ENCODE data around the gene TTC1.

The TTC1 gene

GRCh38 chr5:160036884-160037283, 27.9 kb downstream of the TTC1 start (continued):
- no peak for TF ChIP-seq CSRNP3 (CRISPR knock-in tag; IDR thresholded peaks at IDR 0.05)
- TF ChIP-seq ZFP3 (CRISPR knock-in tag; IDR thresholded peaks at IDR 0.05) = no peak
- no peak for TF ChIP-seq TSHZ2 (CRISPR knock-in tag; IDR thresholded peaks at IDR 0.05)

- no peak for TF ChIP-seq GLIS3 (CRISPR knock-in tag; IDR thresholded peaks at IDR 0.05)
- no peak for TF ChIP-seq CSRNP3 (CRISPR knock-in tag; IDR thresholded peaks at IDR 0.05)
- no peak for TF ChIP-seq ZC3H10 (CRISPR knock-in tag; IDR thresholded peaks at IDR 0.05)
- TF ChIP-seq TSHZ2 (CRISPR knock-in tag; IDR thresholded peaks at IDR 0.05) = no peak
- no peak for TF ChIP-seq ZNF70 (CRISPR knock-in tag; IDR thresholded peaks at IDR 0.05)
- TF ChIP-seq BACH2 (CRISPR knock-in tag; IDR thresholded peaks at IDR 0.05; ENCODE audit: borderline replicate concordance) = no peak
- TF ChIP-seq SNAI2 (CRISPR knock-in tag; IDR thresholded peaks at IDR 0.05) = no peak
- no peak for TF ChIP-seq POU6F1 (CRISPR knock-in tag; IDR thresholded peaks at IDR 0.05; ENCODE audit: borderline replicate concordance, low read depth)
- TF ChIP-seq ZFP3 (CRISPR knock-in tag; IDR thresholded peaks at IDR 0.05) = no peak
- no peak for TF ChIP-seq OSR1 (CRISPR knock-in tag; IDR thresholded peaks at IDR 0.05)
- TF ChIP-seq ZNF565 (CRISPR knock-in tag; conservative IDR thresholded peaks at IDR 0.05; ENCODE audit: low read depth) = no peak
- no peak for TF ChIP-seq CREB5 (CRISPR knock-in tag; IDR thresholded peaks at IDR 0.05; ENCODE audit: low read depth)
- no peak for TF ChIP-seq ARNTL (CRISPR knock-in tag; IDR thresholded peaks at IDR 0.05; ENCODE audit: borderline replicate concordance, low read depth)
- no peak for TF ChIP-seq TOX (CRISPR knock-in tag; IDR thresholded peaks at IDR 0.05; ENCODE audit: borderline replicate concordance)
- no peak for TF ChIP-seq RARB (CRISPR knock-in tag; IDR thresholded peaks at IDR 0.05)
- no peak for TF ChIP-seq PPARA (CRISPR knock-in tag; IDR thresholded peaks at IDR 0.05; ENCODE audit: borderline replicate concordance)
- no peak for ATAC-seq
Observed at GRCh38 chr5:160039810-160040470, 31.0 kb downstream of the TTC1 start.

- no peak for ATAC-seq
- TF ChIP-seq ARNTL (CRISPR knock-in tag; IDR thresholded peaks at IDR 0.05; ENCODE audit: borderline replicate concordance, low read depth) = no peak
- TF ChIP-seq TSHZ2 (CRISPR knock-in tag; IDR thresholded peaks at IDR 0.05) = no peak
- no peak for TF ChIP-seq RARB (CRISPR knock-in tag; IDR thresholded peaks at IDR 0.05)
- no peak for TF ChIP-seq BACH2 (CRISPR knock-in tag; IDR thresholded peaks at IDR 0.05; ENCODE audit: borderline replicate concordance)
- TF ChIP-seq ZC3H10 (CRISPR knock-in tag; IDR thresholded peaks at IDR 0.05) = no peak
- no peak for TF ChIP-seq CREB5 (CRISPR knock-in tag; IDR thresholded peaks at IDR 0.05; ENCODE audit: low read depth)
- TF ChIP-seq ISL1 (CRISPR knock-in tag; IDR thresholded peaks at IDR 0.05) = no peak
- TF ChIP-seq ZNF70 (CRISPR knock-in tag; IDR thresholded peaks at IDR 0.05) = no peak
- TF ChIP-seq ZNF8 (CRISPR knock-in tag; IDR thresholded peaks at IDR 0.05) = no peak
- no peak for TF ChIP-seq PPARA (CRISPR knock-in tag; IDR thresholded peaks at IDR 0.05; ENCODE audit: borderline replicate concordance)
- no peak for TF ChIP-seq CSDC2 (CRISPR knock-in tag; IDR thresholded peaks at IDR 0.05)
Observed at GRCh38 chr5:160040471-160040835, 31.5 kb downstream of the TTC1 start.
